AG09319 (cell line): Measurements from ENCODE around the gene GRIK1.

Experiments
- DNase-seq: peaks from one replicate; pipeline ENCODE4 v3.0.0-alpha.2; 2010; ENCODE audit warnings: low read depth; ENCODE audit errors: extremely low read depth
- TF ChIP-seq, protein P1 (sequence below): IDR thresholded peaks from 2 replicates; pipeline ENCODE4 v1.5.1; 2011; ENCODE audit warnings: low read depth, mild to moderate bottlenecking, inconsistent platforms, low read length, moderate library complexity

Gene GRIK1

DNA sequence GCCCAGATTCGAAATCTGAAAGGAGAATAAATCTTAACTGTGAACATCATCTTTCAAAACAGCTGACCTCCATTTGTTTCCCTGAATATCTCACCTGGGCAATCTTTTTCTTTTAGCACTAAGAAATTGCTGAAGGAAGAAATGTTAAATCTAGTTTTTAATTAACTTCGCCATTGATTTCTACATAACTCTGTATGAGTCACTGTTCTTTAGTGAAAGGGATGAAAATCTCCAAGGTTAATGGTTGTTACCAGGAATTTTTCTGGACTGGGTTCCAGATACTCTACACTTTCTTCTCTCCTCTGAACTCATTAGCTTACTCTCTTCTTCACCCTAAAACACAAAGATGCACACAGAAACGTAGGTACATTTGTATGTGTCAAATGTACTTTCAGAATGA is 405.3 kb downstream of the GRIK1 start:
- TF ChIP-seq, protein P1, sequence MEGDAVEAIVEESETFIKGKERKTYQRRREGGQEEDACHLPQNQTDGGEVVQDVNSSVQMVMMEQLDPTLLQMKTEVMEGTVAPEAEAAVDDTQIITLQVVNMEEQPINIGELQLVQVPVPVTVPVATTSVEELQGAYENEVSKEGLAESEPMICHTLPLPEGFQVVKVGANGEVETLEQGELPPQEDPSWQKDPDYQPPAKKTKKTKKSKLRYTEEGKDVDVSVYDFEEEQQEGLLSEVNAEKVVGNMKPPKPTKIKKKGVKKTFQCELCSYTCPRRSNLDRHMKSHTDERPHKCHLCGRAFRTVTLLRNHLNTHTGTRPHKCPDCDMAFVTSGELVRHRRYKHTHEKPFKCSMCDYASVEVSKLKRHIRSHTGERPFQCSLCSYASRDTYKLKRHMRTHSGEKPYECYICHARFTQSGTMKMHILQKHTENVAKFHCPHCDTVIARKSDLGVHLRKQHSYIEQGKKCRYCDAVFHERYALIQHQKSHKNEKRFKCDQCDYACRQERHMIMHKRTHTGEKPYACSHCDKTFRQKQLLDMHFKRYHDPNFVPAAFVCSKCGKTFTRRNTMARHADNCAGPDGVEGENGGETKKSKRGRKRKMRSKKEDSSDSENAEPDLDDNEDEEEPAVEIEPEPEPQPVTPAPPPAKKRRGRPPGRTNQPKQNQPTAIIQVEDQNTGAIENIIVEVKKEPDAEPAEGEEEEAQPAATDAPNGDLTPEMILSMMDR, result no peak
- no peak for DNase-seq

DNA sequence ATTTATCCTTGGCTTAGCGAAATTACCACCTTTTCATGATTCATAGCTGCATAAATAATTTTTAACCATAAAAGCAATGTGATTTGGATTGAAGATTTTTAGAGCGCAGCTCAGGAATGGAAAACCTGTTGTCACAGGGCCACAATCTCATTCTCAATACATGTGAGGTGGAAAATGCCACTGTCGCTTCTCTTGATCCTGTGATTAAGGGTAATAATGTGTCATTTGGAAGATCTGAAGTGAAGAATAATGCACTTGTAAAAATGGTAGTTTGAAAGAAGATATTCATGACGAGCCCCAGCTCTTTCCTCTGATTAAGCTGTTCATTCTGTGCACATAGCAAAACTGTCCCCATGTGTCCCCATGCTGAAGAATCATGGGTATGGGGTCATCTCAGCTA is 410.7 kb downstream of the GRIK1 start:
- no peak for DNase-seq
- TF ChIP-seq, protein P1, result no peak

DNA sequence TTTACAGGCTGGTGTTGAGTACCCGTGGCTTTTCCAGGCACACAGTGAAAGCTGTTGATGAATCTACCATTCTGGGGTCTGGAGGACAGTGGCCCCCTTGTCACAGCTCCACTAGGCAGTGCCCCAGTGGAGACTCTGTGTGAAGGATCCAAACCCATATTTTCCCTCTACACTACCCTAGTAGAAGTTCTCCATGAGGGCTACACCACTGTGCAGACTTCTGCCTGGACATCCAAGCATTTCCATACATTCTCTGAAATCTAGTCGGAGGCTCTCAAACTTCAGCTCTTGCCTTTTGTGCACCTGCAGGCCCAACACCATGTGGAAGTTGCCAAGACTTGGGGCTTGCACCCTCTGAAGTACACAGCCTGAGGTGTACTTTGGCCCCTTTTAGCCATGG is 413.3 kb downstream of the GRIK1 start:
- TF ChIP-seq, protein P1, result no peak
- DNase-seq, result no peak

DNA sequence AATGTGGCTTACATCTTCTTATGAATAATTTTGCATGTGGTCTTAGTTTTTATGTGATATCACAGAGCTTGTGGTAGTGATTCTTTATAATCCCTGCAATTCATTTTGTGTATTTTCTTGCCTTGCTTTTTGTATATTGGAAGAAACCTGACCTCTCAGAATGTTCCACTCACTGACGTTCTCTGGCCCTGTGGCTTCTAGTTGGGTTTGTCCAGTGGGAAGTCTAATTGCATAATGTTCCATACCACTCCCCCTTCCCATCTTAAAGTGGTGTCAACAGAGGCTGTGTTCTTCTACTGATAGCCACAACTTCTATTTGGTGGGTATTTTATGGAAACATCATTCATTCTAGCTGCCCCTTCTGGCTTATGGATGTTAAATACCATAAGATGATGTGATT is 415.7 kb downstream of the GRIK1 start:
- no peak for DNase-seq
- TF ChIP-seq, protein P1, result no peak

DNA sequence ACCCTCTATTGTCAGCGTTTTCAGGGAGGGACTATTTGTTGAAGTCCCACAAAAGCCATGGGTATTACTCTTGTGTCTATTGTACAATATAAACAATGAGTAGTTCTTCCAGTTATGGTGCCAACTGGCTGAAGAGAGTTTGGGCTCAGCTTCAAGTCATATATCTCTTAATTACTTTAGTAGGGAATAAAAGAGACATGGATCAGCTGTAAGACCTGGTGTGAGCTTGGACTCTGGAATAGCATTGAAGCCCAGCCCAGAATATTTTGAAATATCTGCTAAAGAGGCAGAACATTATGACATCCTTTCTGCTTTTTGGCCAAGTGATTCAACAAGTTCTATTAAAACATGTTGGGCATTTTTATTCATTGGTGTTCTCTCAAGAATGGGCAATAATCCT is 416.1 kb downstream of the GRIK1 start:
- TF ChIP-seq, protein P1, result no peak
- peak; percentile 12 for DNase-seq

DNA sequence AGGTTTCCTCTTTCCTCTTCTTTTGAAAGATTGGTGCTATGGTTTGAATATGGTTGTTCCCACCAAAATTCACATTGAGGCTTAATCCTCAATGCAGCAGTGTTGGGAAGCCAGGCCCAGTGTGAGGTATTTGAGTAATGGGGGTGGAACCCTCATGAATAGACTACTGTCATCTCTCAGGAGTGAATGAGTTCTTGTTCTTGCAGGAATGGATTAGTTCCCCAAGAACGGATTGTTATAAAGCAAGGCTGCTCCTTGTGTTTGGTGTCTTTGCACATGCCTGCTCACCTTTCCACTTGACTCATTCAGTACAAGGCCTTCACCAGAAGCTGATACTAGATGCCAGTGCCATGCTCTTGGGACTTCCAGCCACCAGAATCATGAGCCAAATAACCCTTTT is 417.9 kb downstream of the GRIK1 start:
- DNase-seq, result no peak
- TF ChIP-seq, protein P1, result no peak

DNA sequence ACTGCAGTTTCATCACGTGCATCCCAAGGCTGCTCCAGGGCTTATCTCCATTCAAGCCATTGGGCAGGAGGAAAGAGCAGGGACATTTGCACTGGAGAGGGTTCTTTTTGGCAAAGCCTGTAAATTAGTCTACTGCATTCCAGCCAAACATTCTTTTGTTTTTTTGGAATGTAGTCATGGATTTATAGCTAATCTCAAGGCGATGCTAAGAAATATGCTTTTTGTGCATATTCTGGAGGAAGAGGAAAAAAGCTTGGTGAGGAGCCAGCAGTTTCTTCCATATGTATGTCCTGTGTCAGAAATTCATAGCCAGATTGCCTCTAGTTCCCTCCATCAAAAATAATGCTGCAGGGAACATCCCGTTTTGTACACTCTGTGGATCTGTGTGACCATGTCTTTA is 419.6 kb downstream of the GRIK1 start:
- no peak for DNase-seq
- TF ChIP-seq, protein P1, result no peak
